H1 (cell line): Measurements from ENCODE around the gene DOK7. TPM values are rescaled to one million over a fixed set of nuclear protein-coding genes. Genes with fewer than 3 reads are reported as not detected.

ENCODE experiments used
- polyA plus RNA-seq, 7 experiments: library from polyadenylated mRNA; depleted of rRNA in 3 of 7; stranded (reverse) in 5 of 7; unstranded in 2 of 7; fragments of >200 nt in 5 of 7; fragments of 200-250 nt in 2 of 7; gene quantifications; 1 replicate in 5 of 7; 2 replicates in 1 of 7; 4 replicates in 1 of 7; pipeline versions ENCODE4 v1.2.1 to v1.2.3, GENCODE V29; 2011 to 2013; ENCODE audit warnings: missing spikeins in 2 of 7, mixed read lengths in 2 of 7
- total RNA-seq: library from RNA; stranded (reverse); fragmentation: NEBNext Ultra II Directional; extraction: Animal tissue kit (Norgen Biotek cat#: 25700); gene quantifications from 2 replicates; pipeline ENCODE4 v1.2.1, GENCODE V29; 2021
- TF ChIP-seq, protein P1 (sequence below): IDR thresholded peaks from 2 replicates; pipeline ENCODE4 v1.6.1; 2012; ENCODE audit warnings: low read length, inconsistent platforms

DOK7 gene
- total and polyA plus RNA-seq, 2 of the 8 experiments (the other 6 are each of a cell fraction or from before 2014, with no cell fraction given), result 0.32 TPM; not detected in 1

GRCh38 chr4:3497095-3497494, 34.0 kb downstream of the DOK7 start (continued):
- TF ChIP-seq, protein P1, sequence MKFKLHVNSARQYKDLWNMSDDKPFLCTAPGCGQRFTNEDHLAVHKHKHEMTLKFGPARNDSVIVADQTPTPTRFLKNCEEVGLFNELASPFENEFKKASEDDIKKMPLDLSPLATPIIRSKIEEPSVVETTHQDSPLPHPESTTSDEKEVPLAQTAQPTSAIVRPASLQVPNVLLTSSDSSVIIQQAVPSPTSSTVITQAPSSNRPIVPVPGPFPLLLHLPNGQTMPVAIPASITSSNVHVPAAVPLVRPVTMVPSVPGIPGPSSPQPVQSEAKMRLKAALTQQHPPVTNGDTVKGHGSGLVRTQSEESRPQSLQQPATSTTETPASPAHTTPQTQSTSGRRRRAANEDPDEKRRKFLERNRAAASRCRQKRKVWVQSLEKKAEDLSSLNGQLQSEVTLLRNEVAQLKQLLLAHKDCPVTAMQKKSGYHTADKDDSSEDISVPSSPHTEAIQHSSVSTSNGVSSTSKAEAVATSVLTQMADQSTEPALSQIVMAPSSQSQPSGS, result no peak
- TF ChIP-seq, all 59 proteins: peak for 0
